Measurements from ENCODE around the gene PTPRS. TPM values are rescaled to one million over a fixed set of nuclear protein-coding genes. Genes with fewer than 3 reads are reported as not detected.
A peak's percentile ranks its signal among the peaks of the same experiment; 100 is the strongest.

PTPRS gene
- total and polyA plus RNA-seq, 7 donors = 0.46 to 211 (median 120) TPM

DNA sequence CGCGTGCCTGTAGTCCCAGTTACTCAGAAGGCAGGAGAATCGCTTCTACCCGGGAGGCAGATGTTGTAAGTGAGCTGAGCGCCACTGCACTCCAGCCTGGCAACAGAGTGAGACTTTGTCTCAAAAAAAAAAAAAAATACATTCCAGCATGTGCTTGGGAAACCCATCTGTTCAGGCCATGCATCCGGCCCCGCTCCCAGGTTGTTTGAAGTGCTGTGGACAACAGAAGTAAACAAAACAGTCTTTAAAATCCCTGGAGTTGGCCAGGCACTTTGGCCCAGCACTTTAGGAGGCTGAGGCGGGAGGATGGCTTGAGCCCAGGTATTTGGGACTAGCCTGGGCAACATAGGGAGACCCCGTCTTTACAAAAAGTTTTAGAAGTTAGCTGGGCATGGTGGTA, 3.2 kb upstream of the PTPRS start:
- Histone ChIP-seq H3K27ac (no peak overlapping the region), H3K36me3 (no peaks in the 10 kb centered on the region), H3K27me3 (peaks cover 8 to 12% (median 11%) of the 10 kb centered on the region in 3 donors), H3K9me3 (no peaks in the 10 kb centered on the region), H3K4me3 (no peak overlapping the region), H3K4me1 (peaks cover 0 to 22% (median 20%) of the 10 kb centered on the region in 4 donors)
- TF ChIP-seq POLR2A (IDR thresholded peaks at IDR 0.05) (no peak), POLR2AphosphoS5 (IDR thresholded peaks at IDR 0.05) (no peak), EP300 (IDR thresholded peaks at IDR 0.05) (no peak)
- TF ChIP-seq, protein P1, sequence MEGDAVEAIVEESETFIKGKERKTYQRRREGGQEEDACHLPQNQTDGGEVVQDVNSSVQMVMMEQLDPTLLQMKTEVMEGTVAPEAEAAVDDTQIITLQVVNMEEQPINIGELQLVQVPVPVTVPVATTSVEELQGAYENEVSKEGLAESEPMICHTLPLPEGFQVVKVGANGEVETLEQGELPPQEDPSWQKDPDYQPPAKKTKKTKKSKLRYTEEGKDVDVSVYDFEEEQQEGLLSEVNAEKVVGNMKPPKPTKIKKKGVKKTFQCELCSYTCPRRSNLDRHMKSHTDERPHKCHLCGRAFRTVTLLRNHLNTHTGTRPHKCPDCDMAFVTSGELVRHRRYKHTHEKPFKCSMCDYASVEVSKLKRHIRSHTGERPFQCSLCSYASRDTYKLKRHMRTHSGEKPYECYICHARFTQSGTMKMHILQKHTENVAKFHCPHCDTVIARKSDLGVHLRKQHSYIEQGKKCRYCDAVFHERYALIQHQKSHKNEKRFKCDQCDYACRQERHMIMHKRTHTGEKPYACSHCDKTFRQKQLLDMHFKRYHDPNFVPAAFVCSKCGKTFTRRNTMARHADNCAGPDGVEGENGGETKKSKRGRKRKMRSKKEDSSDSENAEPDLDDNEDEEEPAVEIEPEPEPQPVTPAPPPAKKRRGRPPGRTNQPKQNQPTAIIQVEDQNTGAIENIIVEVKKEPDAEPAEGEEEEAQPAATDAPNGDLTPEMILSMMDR (IDR thresholded peaks at IDR 0.05) = no peak
- no peak for DNase-seq
- intact Hi-C loops (cut with DNase I) = no loop called here
- 51 to 65% methylated on average over 9 of the region's 9 CpGs for WGBS, 2 donors

DNA sequence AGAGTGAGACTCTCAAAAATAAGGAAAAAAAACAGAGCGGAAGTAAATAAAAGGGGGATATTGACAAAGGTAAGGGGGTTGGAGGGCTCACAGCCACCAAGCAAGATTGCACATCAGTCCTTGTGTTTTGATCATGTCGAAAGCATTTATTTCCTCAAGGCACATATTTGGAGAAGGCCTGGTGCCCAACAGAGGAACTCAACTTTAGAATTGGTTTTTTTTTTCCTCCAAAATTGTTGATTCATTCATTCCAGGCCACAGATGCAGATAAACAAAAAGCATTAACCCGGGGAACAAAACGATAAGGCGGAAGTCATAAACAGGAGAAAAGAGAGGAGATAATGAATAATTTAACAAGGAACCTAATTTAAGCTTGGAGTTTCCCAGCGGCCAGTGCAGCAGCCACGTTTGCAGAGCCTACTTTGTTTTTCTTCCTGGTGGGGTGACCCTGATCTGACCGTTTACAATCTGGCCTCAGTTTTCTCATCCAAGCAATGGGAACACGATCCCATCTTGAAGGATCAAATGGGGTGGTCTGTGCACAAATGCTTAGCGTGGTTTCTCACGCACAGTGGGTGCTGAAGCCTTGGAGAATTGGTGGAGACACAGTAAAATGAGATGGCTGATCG, 2.1 kb upstream of the PTPRS start:
- Histone ChIP-seq H3K9me3 (no peaks in the 10 kb centered on the region), H3K4me3 (no peak overlapping the region), H3K4me1 (peaks cover 0 to 26% (median 24%) of the 10 kb centered on the region in 4 donors), H3K36me3 (no peaks in the 10 kb centered on the region), H3K27ac (no peak overlapping the region), H3K27me3 (peaks cover 16 to 23% (median 23%) of the 10 kb centered on the region in 3 donors)
- TF ChIP-seq, protein P1 (IDR thresholded peaks at IDR 0.05) = no peak
- TF ChIP-seq POLR2AphosphoS5 (IDR thresholded peaks at IDR 0.05) (no peak), POLR2A (IDR thresholded peaks at IDR 0.05) (no peak), EP300 (IDR thresholded peaks at IDR 0.05) (no peak)
- intact Hi-C loops (cut with DNase I) = no loop called here
- WGBS, 2 donors = 48 to 66% methylated on average over 12 of the region's 12 CpGs
- no peak for DNase-seq

DNA sequence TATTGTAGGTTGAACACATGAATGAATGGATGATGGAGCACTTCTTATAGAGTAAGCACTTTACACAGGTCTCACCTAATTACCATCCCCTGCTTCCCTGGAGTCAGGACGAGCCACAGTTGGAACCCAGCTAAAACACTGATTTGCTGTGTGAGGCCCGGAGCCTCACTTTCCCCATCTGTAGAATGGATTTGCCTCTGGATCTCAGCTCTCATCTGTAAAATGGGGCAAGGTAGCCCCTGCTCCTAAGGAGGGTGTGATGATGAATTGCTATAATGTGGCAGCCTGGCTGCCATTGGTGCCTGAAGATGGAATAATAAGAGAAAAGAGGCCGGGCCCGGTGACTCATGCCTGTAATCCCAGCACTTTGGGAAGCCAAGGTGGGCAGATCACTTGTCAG, 1.4 kb upstream of the PTPRS start:
- H3K4me3 ChIP-seq = no peak overlapping the region
- no peaks in the 10 kb centered on the region for H3K36me3 ChIP-seq
- WGBS, 2 donors = 61 to 81% methylated on average over 4 of the region's 4 CpGs
- H3K27ac ChIP-seq = no peak overlapping the region
- intact Hi-C loops (cut with DNase I) = no loop called here
- no peak for DNase-seq
- H3K9me3 ChIP-seq = no peaks in the 10 kb centered on the region
- TF ChIP-seq, protein P1 (IDR thresholded peaks at IDR 0.05) = no peak
- H3K4me1 ChIP-seq = peaks cover 0 to 26% (median 24%) of the 10 kb centered on the region in 4 donors
- peaks cover 16 to 30% (median 30%) of the 10 kb centered on the region in 3 donors for H3K27me3 ChIP-seq

DNA sequence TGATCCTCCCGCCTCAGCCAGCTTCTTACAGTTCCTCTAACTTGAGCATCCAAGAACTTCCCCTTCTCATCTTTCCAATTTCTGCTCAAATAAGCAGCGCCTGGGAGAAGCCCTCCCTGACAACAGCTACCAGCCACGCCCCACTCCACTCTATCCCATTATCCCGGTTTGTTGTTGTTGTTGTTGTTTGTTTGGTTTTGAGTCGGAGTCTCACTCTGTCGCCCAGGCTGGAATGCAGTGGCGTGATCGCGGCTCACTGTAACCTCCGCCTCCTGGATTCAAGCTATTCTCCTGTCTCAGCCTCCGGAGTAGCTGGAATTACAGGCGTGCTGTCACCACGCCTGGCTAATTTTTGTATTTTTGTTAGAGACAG, 822 bp upstream of the PTPRS start:
- no peak for DNase-seq
- WGBS, 2 donors = 80 to 83% methylated on average over 13 of the region's 13 CpGs
- TF ChIP-seq EP300 (IDR thresholded peaks at IDR 0.05) (no peak), POLR2AphosphoS5 (IDR thresholded peaks at IDR 0.05) (no peak)
- intact Hi-C loops (cut with DNase I) = no loop called here
- H3K4me3 ChIP-seq = no peak overlapping the region
- no peaks in the 10 kb centered on the region for H3K36me3 ChIP-seq
- no peaks in the 10 kb centered on the region for H3K9me3 ChIP-seq
- H3K4me1 ChIP-seq = peaks cover 0 to 26% (median 24%) of the 10 kb centered on the region in 4 donors
- no peak overlapping the region for H3K27ac ChIP-seq
- peaks cover 16 to 35% (median 35%) of the 10 kb centered on the region in 3 donors for H3K27me3 ChIP-seq

DNA sequence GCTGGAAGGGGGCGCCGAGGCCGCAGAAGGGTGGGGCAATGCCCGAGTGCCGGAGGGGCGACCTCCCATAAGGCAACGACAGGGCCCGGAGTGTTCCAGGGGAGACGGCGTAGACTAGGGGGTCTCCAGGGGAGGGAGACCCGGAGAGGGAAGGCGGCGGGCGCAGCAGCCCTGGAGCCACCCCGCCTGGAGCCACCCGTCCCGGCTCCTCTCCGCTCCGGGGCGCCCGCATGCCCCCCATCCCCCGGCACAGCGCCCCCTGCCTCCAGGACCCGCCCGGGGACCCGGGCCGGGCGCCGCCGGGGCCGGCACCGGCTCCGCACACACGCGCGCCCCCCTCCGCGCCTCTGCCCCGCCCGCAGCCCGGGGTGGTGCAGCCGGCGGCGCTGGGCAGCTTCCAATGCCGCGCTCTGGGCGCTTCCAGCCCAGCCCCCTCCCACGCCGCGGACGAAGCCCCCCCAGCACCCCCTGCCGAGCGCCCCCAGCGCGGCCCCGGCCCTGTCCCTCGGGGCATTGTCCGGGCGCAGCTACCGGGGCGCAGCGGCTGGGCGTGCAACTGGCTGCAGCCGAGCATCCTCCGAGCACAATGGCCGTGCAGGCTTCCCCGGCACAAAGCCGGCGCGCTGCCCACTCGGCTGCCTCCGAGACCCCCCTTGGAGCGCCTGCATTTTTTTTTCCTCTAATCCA, 519 bp downstream of the PTPRS start:
- 1 to 2% methylated on average over 73 of the region's 73 CpGs for WGBS, 2 donors
- H3K36me3 ChIP-seq = no peaks in the 10 kb centered on the region
- intact Hi-C loops (cut with DNase I) = loop anchor here (1.0 kb wide), 2 partner anchors 32 to 47 kb away; no protein-coding TSS in a partner anchor
- peak overlapping the region; percentile 40 to 77 (median 60) for H3K4me3 ChIP-seq
- no peak for DNase-seq
- TF ChIP-seq POLR2A (IDR thresholded peaks at IDR 0.05) = no peak
- TF ChIP-seq, protein P1 (IDR thresholded peaks at IDR 0.05) = peak in 1 of 4 experiments; percentile 21
- peak overlapping the region; percentile 35 to 73 (median 56) for H3K27ac ChIP-seq
- H3K27me3 ChIP-seq = peaks cover 16 to 49% (median 42%) of the 10 kb centered on the region in 3 donors
- H3K9me3 ChIP-seq = no peaks in the 10 kb centered on the region
- peaks cover 0 to 26% (median 24%) of the 10 kb centered on the region in 4 donors for H3K4me1 ChIP-seq

Measured in sigmoid colon (tissue), 7 donors.